Vagina (tissue), 2 donors: ENCODE results near the gene VPS8.

Source experiments
- CTCF ChIP-seq, 3 experiments: fragments of 450-650 bp in 2 of 3; fragments of 200-600 bp in 1 of 3; sonication (generic) in 1 of 3; IDR thresholded peaks; one replicate each; pipeline ENCODE4 v1.5.1; 2017 to 2019; ENCODE audit warnings: antibody characterized with exemption in 3 of 3, mild to moderate bottlenecking in 2 of 3, moderate library complexity in 2 of 3
- POLR2A ChIP-seq, 2 donors: fragments of 450-650 bp; IDR thresholded peaks; one replicate each; pipeline ENCODE4 v1.6.1; 2017; ENCODE audit warnings: antibody characterized with exemption in 2 of 2, mild to moderate bottlenecking in 2 of 2, moderate library complexity in 2 of 2
- POLR2AphosphoS5 ChIP-seq, 2 donors: sonication (generic); formaldehyde crosslinking; IDR thresholded peaks; one replicate each; pipeline ENCODE4 v1.9.0; 2017; ENCODE audit warnings: antibody characterized with exemption in 2 of 2, mild to moderate bottlenecking in 2 of 2, low read depth in 1 of 2; ENCODE audit not compliant: insufficient read depth in 1 of 2

DNA sequence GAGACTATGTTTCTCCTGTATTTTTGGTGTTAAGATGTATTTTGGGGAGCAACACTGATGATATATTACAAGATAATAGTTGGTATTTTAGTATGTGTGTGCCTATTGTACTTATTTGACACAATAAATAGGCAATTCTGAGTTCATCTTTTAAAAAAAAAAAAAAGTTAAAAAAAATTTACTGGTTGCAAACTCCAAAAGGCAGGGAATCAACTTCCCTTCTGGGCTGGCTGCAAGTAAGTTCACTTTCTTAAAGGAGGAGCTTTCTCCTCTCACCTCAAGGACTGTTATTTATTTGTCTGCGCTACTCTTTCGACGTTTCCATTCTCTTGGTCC is 335 bp upstream of the VPS8 start:
- TF ChIP-seq CTCF (IDR thresholded peaks at IDR 0.05) (no peak), POLR2AphosphoS5 (IDR thresholded peaks at IDR 0.05; ENCODE audit: insufficient read depth in 1 of 2, low read depth in 1 of 2) (no peak), POLR2A (IDR thresholded peaks at IDR 0.05) (no peak)
